Measurements from ENCODE around the gene COX14.

The COX14 gene

DNA sequence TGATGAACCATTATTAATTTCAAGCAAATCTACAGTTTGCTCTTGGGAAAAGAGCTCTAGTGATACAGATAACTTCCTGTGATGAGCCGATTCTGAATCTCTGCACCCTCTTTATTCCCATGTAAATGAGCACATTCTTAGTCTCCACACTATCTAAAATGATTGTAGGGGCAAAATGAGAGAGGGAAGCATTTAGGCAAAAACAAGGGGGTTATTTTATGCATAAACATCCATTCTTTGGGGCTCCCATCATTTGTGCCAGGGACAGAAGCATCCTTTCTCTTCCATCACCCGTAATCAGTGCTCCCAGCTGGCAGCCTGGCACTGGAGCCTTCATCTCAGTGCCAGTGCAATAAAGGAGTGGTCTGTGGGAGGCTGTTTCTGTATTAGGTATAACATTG is 9.9 kb upstream of the COX14 start:
- no peak overlapping the region for H3K9ac ChIP-seq (ENCODE audit: low read depth, low read length, poor library complexity, severe bottlenecking)
- no peaks in the 10 kb centered on the region for H3K79me2 ChIP-seq (ENCODE audit: insufficient read depth, low read length)
- H3K4me3 ChIP-seq (ENCODE audit: low read length, poor library complexity, severe bottlenecking): no peak overlapping the region
- H3K9me3 ChIP-seq (ENCODE audit: insufficient read depth, low read depth, low read length): no peaks in the 10 kb centered on the region
- H3F3A ChIP-seq (ENCODE audit: low read depth): no peaks in the 10 kb centered on the region
- no peaks in the 10 kb centered on the region for H3K9me2 ChIP-seq (replicated peaks; ENCODE audit: low read depth, low read length)
- no peaks in the 10 kb centered on the region for H3K27me3 ChIP-seq (ENCODE audit: insufficient read depth, low read length, poor library complexity, severe bottlenecking)
- H3K4me2 ChIP-seq (ENCODE audit: low read depth, low read length, poor library complexity, severe bottlenecking): no peak overlapping the region
- no peak for TF ChIP-seq EZH2phosphoT487 (IDR thresholded peaks at IDR 0.05; ENCODE audit: borderline replicate concordance)
- TF ChIP-seq, protein P1, sequence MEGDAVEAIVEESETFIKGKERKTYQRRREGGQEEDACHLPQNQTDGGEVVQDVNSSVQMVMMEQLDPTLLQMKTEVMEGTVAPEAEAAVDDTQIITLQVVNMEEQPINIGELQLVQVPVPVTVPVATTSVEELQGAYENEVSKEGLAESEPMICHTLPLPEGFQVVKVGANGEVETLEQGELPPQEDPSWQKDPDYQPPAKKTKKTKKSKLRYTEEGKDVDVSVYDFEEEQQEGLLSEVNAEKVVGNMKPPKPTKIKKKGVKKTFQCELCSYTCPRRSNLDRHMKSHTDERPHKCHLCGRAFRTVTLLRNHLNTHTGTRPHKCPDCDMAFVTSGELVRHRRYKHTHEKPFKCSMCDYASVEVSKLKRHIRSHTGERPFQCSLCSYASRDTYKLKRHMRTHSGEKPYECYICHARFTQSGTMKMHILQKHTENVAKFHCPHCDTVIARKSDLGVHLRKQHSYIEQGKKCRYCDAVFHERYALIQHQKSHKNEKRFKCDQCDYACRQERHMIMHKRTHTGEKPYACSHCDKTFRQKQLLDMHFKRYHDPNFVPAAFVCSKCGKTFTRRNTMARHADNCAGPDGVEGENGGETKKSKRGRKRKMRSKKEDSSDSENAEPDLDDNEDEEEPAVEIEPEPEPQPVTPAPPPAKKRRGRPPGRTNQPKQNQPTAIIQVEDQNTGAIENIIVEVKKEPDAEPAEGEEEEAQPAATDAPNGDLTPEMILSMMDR (conservative IDR thresholded peaks at IDR 0.05; ENCODE audit: low read length): no peak
- peaks cover 38% of the 10 kb centered on the region; the same call in 1 of the 2 replicates for H3K36me3 ChIP-seq (ENCODE audit: insufficient read depth, low read length)
- H4K20me1 ChIP-seq (ENCODE audit: insufficient read depth, low read length, poor library complexity, severe bottlenecking): no peaks in the 10 kb centered on the region
- no peaks in the 10 kb centered on the region for H3K4me1 ChIP-seq (ENCODE audit: insufficient read depth, low read length, poor library complexity, severe bottlenecking)
- no peak overlapping the region for H2AFZ ChIP-seq (ENCODE audit: low read length)

DNA sequence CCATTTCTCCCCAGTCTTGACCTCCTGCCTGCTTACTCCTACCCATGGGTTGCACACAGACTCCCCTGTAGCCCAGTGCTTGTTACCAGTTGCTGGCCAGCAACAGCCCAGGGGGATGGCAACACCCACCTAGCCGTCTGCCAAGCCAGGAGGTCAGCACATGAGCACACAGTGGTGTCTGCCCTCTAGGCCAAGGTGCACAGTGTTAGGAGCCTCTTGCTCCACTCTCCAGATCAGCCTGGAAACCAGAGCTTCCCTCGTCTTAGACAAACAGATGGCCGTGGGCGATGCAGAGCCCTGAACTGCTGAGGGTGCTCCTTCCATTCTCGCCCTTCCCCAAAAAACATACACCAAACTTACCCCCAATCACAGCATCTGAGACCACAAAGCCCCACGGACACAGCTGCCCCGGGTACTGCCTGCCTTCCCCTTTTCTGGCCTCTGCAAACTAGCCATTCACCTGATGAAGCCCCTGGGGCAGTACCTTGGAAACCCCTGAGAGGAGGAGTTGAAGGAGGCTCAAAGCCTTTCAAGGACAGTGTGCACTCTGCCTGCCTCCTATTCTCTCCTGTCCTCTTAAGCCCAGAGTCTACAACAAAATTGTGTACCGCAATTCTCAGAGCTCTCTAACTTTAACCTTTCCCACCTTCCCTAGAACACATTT is 9.3 kb upstream of the COX14 start:
- H3K4me1 ChIP-seq (ENCODE audit: insufficient read depth, low read length, poor library complexity, severe bottlenecking): no peaks in the 10 kb centered on the region
- TF ChIP-seq, protein P1 (conservative IDR thresholded peaks at IDR 0.05; ENCODE audit: low read length): no peak
- TF ChIP-seq EZH2phosphoT487 (IDR thresholded peaks at IDR 0.05; ENCODE audit: borderline replicate concordance): no peak
- no peak overlapping the region for H2AFZ ChIP-seq (ENCODE audit: low read length)
- H4K20me1 ChIP-seq (ENCODE audit: insufficient read depth, low read length, poor library complexity, severe bottlenecking): no peaks in the 10 kb centered on the region
- H3K27me3 ChIP-seq (ENCODE audit: insufficient read depth, low read length, poor library complexity, severe bottlenecking): no peaks in the 10 kb centered on the region
- H3K4me3 ChIP-seq (ENCODE audit: low read length, poor library complexity, severe bottlenecking): no peak overlapping the region
- H3K9ac ChIP-seq (ENCODE audit: low read depth, low read length, poor library complexity, severe bottlenecking): no peak overlapping the region
- no peaks in the 10 kb centered on the region for H3F3A ChIP-seq (ENCODE audit: low read depth)
- no peaks in the 10 kb centered on the region for H3K79me2 ChIP-seq (ENCODE audit: insufficient read depth, low read length)
- H3K9me2 ChIP-seq (replicated peaks; ENCODE audit: low read depth, low read length): no peaks in the 10 kb centered on the region
- peaks cover 34% of the 10 kb centered on the region; the same call in 1 of the 2 replicates for H3K36me3 ChIP-seq (ENCODE audit: insufficient read depth, low read length)
- no peaks in the 10 kb centered on the region for H3K9me3 ChIP-seq (ENCODE audit: insufficient read depth, low read depth, low read length)
- no peak overlapping the region for H3K4me2 ChIP-seq (ENCODE audit: low read depth, low read length, poor library complexity, severe bottlenecking)

DNA sequence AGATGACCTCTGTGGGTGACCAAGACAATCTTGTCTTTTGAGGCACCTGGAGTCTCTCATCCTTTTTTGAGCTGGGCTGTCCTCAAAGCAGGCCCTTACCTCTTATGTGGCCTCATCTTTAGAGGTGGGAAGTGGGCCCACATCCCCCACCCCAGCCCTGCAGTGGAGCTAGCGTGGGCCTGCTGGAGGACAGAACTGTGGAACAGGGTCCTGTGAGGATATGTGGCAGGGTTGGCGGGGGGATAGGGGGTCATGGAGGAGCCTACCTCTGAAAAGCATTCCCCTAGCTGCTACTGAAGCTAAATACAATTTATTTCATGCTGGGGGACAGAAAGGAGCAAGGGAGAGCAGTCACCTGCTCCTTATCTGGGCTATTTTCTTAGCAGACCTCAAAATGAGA is 8.7 kb upstream of the COX14 start:
- Histone ChIP-seq H3K4me1 (ENCODE audit: insufficient read depth, low read length, poor library complexity, severe bottlenecking) (no peaks in the 10 kb centered on the region), H3K27me3 (ENCODE audit: insufficient read depth, low read length, poor library complexity, severe bottlenecking) (no peaks in the 10 kb centered on the region), H3F3A (ENCODE audit: low read depth) (no peaks in the 10 kb centered on the region), H3K9me3 (ENCODE audit: insufficient read depth, low read depth, low read length) (no peaks in the 10 kb centered on the region), H3K79me2 (ENCODE audit: insufficient read depth, low read length) (no peaks in the 10 kb centered on the region), H3K4me2 (ENCODE audit: low read depth, low read length, poor library complexity, severe bottlenecking) (no peak overlapping the region), H2AFZ (ENCODE audit: low read length) (no peak overlapping the region), H3K4me3 (ENCODE audit: low read length, poor library complexity, severe bottlenecking) (no peak overlapping the region), H3K9ac (ENCODE audit: low read depth, low read length, poor library complexity, severe bottlenecking) (no peak overlapping the region), H3K36me3 (ENCODE audit: insufficient read depth, low read length) (peaks cover 28% of the 10 kb centered on the region; the same call in 1 of the 2 replicates), H4K20me1 (ENCODE audit: insufficient read depth, low read length, poor library complexity, severe bottlenecking) (no peaks in the 10 kb centered on the region), H3K9me2 (replicated peaks; ENCODE audit: low read depth, low read length) (no peaks in the 10 kb centered on the region)
- TF ChIP-seq, protein P1 (conservative IDR thresholded peaks at IDR 0.05; ENCODE audit: low read length): no peak
- TF ChIP-seq EZH2phosphoT487 (IDR thresholded peaks at IDR 0.05; ENCODE audit: borderline replicate concordance): no peak
